Measurements from ENCODE around the gene ASB1. TPM values are rescaled to one million over a fixed set of nuclear protein-coding genes. Genes with fewer than 3 reads are reported as not detected.

The ASB1 gene
- total RNA-seq, 1 experiment from 2014 or later, result 46.0 TPM

DNA sequence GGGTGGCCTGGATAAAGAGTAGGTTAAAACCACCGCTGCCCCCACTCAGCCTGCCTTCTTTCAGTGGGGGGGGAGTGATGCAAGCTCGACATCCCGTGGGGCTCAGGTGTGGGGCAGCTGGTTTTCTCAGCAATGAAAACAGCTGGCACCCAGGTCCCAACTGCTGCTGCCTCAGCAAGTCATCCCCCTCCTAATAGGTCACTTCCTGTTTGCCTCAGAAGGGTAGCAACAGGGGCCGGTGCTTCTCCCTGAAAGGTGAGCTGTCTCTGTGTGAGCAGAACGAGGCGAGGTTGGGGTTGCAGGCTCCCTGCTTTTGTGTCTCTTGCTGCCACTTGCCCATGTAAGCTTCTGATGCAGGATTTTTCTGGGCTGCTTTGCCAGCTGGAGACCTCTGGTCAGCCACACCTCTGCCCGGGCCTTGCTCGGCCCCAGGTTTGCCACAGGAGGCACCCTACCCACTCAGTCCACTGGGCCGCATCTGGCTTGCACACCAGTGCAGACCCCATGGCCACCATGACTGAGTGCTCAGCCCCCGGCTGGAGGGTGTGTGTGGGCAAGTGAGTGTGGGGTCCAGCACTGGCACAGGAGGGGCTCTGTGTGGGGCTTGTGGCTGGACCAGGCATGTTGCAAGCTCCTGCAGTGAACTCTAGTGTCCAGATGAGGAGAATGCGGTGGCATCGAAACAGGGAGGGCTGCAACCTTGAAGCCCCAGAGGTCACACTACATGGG lies 11.5 kb upstream of the ASB1 start:
- Mint-ChIP-seq H3K27me3 (ENCODE audit: low read depth) (no peaks in the 10 kb centered on the region; the same call in 1 of the 2 replicates), H3K27ac (peak overlapping the region in 2 of 3 experiments; percentile 37 to 39; a peak in 2 of 7 replicates), H3K4me1 (peaks cover 2 to 7% of the 10 kb centered on the region in 2 experiments), H3K4me3 (no peak overlapping the region), H3K9me3 (peaks cover 14 to 18% of the 10 kb centered on the region in 2 experiments), H3K36me3 (ENCODE audit: insufficient read depth in 1 of 3, low read depth in 3 of 3) (peaks cover 8 to 21% (median 10%) of the 10 kb centered on the region in 3 experiments)
- H3K9ac ChIP-seq (ENCODE audit: extremely low read depth, insufficient read length, low read length), result no peak overlapping the region
- H3K9me3 ChIP-seq (ENCODE audit: control insufficient read depth, low read depth, low read length), result no peaks in the 10 kb centered on the region
- no peak overlapping the region for H3K14ac ChIP-seq (ENCODE audit: insufficient read depth, low read length)
- no CpG with 5 or more reads among the region's 12 CpGs for WGBS (ENCODE audit: extremely low coverage, insufficient read length, low lambda C conversion rate)
- no peak overlapping the region for H4K91ac ChIP-seq (ENCODE audit: insufficient read length, low read depth, low read length)
- DNase-seq, result peak; percentile 78
- H3T11ph ChIP-seq (ENCODE audit: low read length), result no peak overlapping the region
- TF ChIP-seq, protein P1, sequence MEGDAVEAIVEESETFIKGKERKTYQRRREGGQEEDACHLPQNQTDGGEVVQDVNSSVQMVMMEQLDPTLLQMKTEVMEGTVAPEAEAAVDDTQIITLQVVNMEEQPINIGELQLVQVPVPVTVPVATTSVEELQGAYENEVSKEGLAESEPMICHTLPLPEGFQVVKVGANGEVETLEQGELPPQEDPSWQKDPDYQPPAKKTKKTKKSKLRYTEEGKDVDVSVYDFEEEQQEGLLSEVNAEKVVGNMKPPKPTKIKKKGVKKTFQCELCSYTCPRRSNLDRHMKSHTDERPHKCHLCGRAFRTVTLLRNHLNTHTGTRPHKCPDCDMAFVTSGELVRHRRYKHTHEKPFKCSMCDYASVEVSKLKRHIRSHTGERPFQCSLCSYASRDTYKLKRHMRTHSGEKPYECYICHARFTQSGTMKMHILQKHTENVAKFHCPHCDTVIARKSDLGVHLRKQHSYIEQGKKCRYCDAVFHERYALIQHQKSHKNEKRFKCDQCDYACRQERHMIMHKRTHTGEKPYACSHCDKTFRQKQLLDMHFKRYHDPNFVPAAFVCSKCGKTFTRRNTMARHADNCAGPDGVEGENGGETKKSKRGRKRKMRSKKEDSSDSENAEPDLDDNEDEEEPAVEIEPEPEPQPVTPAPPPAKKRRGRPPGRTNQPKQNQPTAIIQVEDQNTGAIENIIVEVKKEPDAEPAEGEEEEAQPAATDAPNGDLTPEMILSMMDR (conservative IDR thresholded peaks at IDR 0.05), result 0 out of 3 replicates have a peak, but pooled peaks have one; percentile 21
- no peak overlapping the region for H2AK5ac ChIP-seq (ENCODE audit: insufficient read length, low read length)
- no peaks in the 10 kb centered on the region for H3K4me1 ChIP-seq (ENCODE audit: insufficient read depth, low read length)
- H3K18ac ChIP-seq (ENCODE audit: insufficient read length, low read depth, low read length), result no peak overlapping the region
- H2BK15ac ChIP-seq (ENCODE audit: low read depth, low read length), result no peak overlapping the region
- no peaks in the 10 kb centered on the region for H3K23me2 ChIP-seq (ENCODE audit: insufficient read length, low read depth, low read length, poor library complexity, severe bottlenecking)
- no peak overlapping the region for H3K27ac ChIP-seq (ENCODE audit: insufficient read length, low read depth, low read length)
- no peaks in the 10 kb centered on the region for H3K27me3 ChIP-seq (ENCODE audit: insufficient read depth, low read length)
- no peak overlapping the region for H2BK120ac ChIP-seq (ENCODE audit: low read depth, low read length, poor library complexity, severe bottlenecking)
- no peak overlapping the region for H2BK5ac ChIP-seq (ENCODE audit: insufficient read length, low read length)
- H3K4ac ChIP-seq (ENCODE audit: low read depth, low read length), result no peak overlapping the region
- no peak overlapping the region for H3K23ac ChIP-seq (ENCODE audit: insufficient read length, low read depth, low read length)
- H3K79me1 ChIP-seq (ENCODE audit: insufficient read depth, low read depth, low read length, poor library complexity, severe bottlenecking), result no peaks in the 10 kb centered on the region
- no peaks in the 10 kb centered on the region for H3K79me2 ChIP-seq (ENCODE audit: insufficient read depth, low read length)
- no peak overlapping the region for H2BK12ac ChIP-seq (ENCODE audit: insufficient read length, low read depth, low read length)
- H2BK20ac ChIP-seq (ENCODE audit: low read depth, low read length, poor library complexity, severe bottlenecking), result no peak overlapping the region
- no peaks in the 10 kb centered on the region for H4K20me1 ChIP-seq (ENCODE audit: control insufficient read depth, insufficient read depth, insufficient read length)
- no peak overlapping the region for H2AFZ ChIP-seq (ENCODE audit: low read length)
- H4K8ac ChIP-seq (replicated peaks; ENCODE audit: insufficient read length, low read depth, low read length), result no peak overlapping the region
- no peak overlapping the region for H4K5ac ChIP-seq (ENCODE audit: insufficient read length, low read depth, low read length)
- H3K4me2 ChIP-seq (ENCODE audit: insufficient read depth, insufficient read length, low read length), result no peak overlapping the region
- no peak overlapping the region for H3K56ac ChIP-seq (ENCODE audit: insufficient read length, low read depth, low read length)
